Measurements from ENCODE around the gene SLC16A10. TPM values are rescaled to one million over a fixed set of nuclear protein-coding genes. Genes with fewer than 3 reads are reported as not detected.
A peak's percentile ranks its signal among the peaks of the same experiment; 100 is the strongest.

The SLC16A10 gene
- total and polyA plus RNA-seq, 2 of the 13 experiments (the other 11 are each of a cell fraction or from before 2014, with no cell fraction given): 8.2 to 20.1 TPM

- TF ChIP-seq XBP1 (CRISPR knock-in tag; IDR thresholded peaks at IDR 0.05) (no peak), HDAC2 (CRISPR knock-in tag; IDR thresholded peaks at IDR 0.05) (peak; percentile 79; the same call in 1 of the 2 replicates), ZNF207 (IDR thresholded peaks at IDR 0.05; ENCODE audit: borderline replicate concordance) (no peak), WIZ (CRISPR knock-in tag; IDR thresholded peaks at IDR 0.05) (no peak), PPARG (CRISPR knock-in tag; conservative IDR thresholded peaks at IDR 0.05) (peak; percentile 75), BATF2 (CRISPR knock-in tag; IDR thresholded peaks at IDR 0.05) (no peak), RARA (CRISPR knock-in tag; IDR thresholded peaks at IDR 0.05) (peak; percentile 38; the same call in 1 of the 2 replicates), ZNF883 (CRISPR knock-in tag; IDR thresholded peaks at IDR 0.05; ENCODE audit: not compliant biosample characterization) (no peak), ZNF660 (CRISPR knock-in tag; IDR thresholded peaks at IDR 0.05; ENCODE audit: borderline replicate concordance, low read depth) (no peak), AGO1 (IDR thresholded peaks at IDR 0.05; ENCODE audit: low read depth, low read length, poor library complexity, severe bottlenecking) (no peak), THAP11 (CRISPR knock-in tag; IDR thresholded peaks at IDR 0.05) (0 out of 2 replicates have a peak, but pooled peaks have one; percentile 25), ZNF672 (CRISPR knock-in tag; IDR thresholded peaks at IDR 0.05) (no peak), FOXA3 (CRISPR knock-in tag; IDR thresholded peaks at IDR 0.05) (peak; percentile 80), ARNTL (CRISPR knock-in tag; IDR thresholded peaks at IDR 0.05) (no peak), PATZ1 (CRISPR knock-in tag; IDR thresholded peaks at IDR 0.05) (peak; percentile 31; the same call in 1 of the 2 replicates), EP300 (IDR thresholded peaks at IDR 0.05; ENCODE audit: low read depth in 2 of 2, low read length in 2 of 2) (peak in 1 of 2 experiments; percentile 79; a peak in 2 of 4 replicates), EP300 (CRISPR knock-in tag; IDR thresholded peaks at IDR 0.05; ENCODE audit: borderline replicate concordance) (peak; percentile 45; the same call in 1 of the 2 replicates), ZNF33B (CRISPR knock-in tag; IDR thresholded peaks at IDR 0.05) (no peak), NR2F6 (IDR thresholded peaks at IDR 0.05) (peak; percentile 70), NR2F6 (CRISPR knock-in tag; IDR thresholded peaks at IDR 0.05) (0 out of 2 replicates have a peak, but pooled peaks have one; percentile 19), KDM1A (CRISPR knock-in tag; IDR thresholded peaks at IDR 0.05) (0 out of 2 replicates have a peak, but pooled peaks have one; percentile 50), HNF4A (CRISPR knock-in tag; IDR thresholded peaks at IDR 0.05) (peak; percentile 86), ZFP41 (CRISPR knock-in tag; IDR thresholded peaks at IDR 0.05; ENCODE audit: borderline replicate concordance) (no peak), BCL6 (CRISPR knock-in tag; IDR thresholded peaks at IDR 0.05) (peak; percentile 69), SKI (IDR thresholded peaks at IDR 0.05; ENCODE audit: partially characterized antibody) (peak; percentile 26)
- TF ChIP-seq, protein P1, sequence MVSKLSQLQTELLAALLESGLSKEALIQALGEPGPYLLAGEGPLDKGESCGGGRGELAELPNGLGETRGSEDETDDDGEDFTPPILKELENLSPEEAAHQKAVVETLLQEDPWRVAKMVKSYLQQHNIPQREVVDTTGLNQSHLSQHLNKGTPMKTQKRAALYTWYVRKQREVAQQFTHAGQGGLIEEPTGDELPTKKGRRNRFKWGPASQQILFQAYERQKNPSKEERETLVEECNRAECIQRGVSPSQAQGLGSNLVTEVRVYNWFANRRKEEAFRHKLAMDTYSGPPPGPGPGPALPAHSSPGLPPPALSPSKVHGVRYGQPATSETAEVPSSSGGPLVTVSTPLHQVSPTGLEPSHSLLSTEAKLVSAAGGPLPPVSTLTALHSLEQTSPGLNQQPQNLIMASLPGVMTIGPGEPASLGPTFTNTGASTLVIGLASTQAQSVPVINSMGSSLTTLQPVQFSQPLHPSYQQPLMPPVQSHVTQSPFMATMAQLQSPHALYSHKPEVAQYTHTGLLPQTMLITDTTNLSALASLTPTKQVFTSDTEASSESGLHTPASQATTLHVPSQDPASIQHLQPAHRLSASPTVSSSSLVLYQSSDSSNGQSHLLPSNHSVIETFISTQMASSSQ (IDR thresholded peaks at IDR 0.05; ENCODE audit: low read depth): no peak
- TF ChIP-seq, protein P1 (CRISPR knock-in tag; IDR thresholded peaks at IDR 0.05; ENCODE audit: borderline replicate concordance): peak; percentile 35; the same call in 1 of the 2 replicates
These were observed 20.3 kb downstream of the SLC16A10 start (continued) for GRCh38 chr6:111107589-111107988.
